GM19452 (cell line): Measurements from ENCODE around the gene PRKAG2.
"Not testable (repeated sequence)": the region's sequence is repeated elsewhere in the genome, so short reads cannot be mapped to it uniquely, and the experiment has no call there.

ENCODE experiments used
- ATAC-seq: cut with Tn5 transposase; IDR thresholded peaks from one replicate; pipeline ENCODE4 v1.9.1; 2021; ENCODE audit not compliant: unreplicated experiment

PRKAG2 gene

DNA sequence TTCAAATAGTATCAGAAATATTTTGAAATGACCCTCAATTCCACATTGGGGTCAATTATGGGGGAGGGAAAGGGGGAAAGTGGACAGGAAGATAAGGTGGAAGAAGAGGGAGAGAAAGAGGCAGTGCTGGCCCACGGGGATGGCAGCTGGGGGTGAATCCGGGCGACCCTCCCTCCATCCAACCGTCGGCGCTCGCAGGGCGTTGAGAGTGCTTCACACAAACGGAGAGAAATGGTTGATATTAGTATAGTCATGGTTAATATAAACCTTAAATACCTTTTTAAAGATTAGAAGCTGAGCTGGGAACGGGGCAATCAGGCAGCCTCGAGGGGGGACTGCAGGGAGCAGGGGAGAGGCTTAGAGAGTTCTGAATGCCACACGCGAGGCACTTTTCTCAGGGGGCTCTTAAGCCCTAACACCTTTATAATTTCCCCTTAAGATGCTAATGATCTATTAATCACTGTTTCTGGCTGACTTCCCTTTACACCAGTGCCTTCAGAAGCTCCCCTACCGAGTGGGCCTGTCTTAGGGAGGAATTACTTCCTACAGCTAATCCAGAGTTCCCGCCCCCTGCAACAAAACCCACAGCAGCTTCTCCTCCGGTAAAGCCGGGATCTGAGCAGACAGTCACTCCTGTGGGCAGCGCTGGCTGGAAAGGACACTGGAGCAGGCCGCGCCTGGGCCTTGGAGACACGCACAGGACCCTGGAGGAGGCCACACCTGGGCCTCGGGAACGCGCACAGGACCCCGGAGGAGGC, 39.5 kb downstream of the PRKAG2 start:
- no peak for ATAC-seq

DNA sequence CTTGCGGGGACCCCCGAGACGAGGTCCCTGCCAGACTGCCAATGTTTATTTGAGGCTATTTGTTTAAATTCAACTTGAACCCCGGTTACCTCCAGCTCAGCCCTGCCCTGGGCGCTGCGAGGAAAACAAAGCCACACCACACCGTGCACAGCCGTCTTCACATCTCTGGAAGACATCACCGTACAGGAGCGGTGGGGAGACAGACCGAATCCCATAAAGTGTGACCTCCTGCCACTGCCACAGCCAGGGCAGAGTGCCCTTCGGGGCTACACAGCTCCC, 40.0 kb downstream of the PRKAG2 start:
- ATAC-seq = no peak

GRCh38 chr7:151836191-151836926, 40.6 kb downstream of the PRKAG2 start:
- ATAC-seq = no peak

DNA sequence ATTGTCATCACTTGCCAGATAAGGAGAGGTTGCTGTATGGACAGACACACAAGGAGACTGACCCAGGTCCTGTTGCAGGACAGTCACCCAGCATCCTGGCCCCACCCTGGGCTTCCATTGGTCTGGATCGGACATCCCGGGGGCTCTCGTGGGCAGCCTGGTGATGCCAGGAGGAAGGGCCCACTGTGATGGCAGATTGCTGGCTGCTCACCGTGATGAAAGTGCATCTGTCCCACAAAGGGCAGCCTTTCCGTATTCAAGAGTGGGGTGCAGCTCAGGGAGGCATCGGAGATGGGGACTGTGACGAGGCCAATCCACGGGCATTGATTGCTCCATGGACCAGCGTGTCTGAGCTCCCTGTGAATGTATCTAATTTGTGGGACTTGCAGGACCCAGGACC, 41.3 kb downstream of the PRKAG2 start:
- no peak for ATAC-seq

- no peak for ATAC-seq
These were observed 42.5 kb downstream of the PRKAG2 start for GRCh38 chr7:151834271-151835035.

GRCh38 chr7:151833691-151834090, 43.2 kb downstream of the PRKAG2 start:
- no peak for ATAC-seq

DNA sequence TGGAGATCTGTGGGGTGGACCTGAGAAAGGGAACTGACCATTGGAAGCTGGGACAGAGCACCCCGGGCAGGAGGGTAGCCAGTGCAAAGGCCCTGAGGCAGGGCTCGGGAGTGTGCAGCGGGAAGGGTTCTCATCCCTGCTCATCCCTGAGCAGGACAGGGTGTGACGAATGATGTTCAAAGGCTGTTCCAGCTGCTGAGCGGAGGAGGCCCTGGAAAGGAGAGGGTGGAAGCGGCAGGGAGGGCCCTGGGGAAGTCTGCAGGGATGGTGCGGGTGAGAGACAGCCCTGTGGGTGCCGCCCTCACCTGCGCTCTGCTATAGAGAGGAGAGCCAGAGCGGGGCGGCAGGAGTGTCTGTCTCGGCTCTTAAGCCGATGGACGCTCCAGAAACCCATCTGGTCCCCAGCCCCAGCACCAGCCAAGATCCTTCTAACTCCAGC, 43.7 kb downstream of the PRKAG2 start:
- ATAC-seq = no peak

DNA sequence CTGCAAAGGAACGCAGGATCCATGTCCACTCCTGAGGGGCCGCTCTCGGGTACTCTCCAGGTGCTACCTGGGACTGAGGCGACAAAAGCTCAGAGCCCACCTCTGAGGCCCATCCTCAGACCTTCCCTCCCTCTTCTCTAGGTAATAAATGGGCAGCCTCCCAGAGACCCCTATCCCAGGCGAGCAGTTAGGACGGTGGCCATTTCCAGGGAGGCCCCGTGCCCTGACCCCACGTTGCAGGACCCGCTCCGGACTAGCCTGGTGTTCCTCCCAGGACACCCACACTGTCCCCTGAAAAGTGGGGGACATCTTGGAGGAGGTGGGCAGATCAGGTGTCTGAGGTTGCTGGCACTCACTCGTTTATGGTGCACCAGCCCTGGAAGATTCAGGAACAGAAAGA, 44.3 kb downstream of the PRKAG2 start:
- ATAC-seq = no peak

DNA sequence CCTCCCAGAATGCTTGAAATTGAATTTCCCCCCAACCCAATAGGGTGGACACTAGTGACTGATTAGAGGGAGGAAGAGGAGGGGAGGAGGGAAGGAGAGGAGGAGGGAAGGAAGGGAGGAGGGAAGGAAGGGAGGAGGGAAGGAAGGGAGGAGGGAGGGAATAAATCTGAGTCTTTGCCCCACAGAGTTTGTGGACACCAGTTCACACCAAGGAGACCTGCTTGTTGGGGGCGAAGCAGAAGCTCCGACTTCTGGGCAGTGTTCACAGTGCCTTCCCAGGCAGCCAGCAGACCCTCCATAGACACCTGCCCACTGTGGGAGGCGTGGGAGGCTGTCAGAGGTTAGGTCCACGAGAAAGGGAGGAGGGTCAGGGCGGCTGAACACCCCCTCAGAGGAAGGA, 44.8 kb downstream of the PRKAG2 start:
- ATAC-seq = no peak

GRCh38 chr7:151831606-151832005, 45.3 kb downstream of the PRKAG2 start:
- ATAC-seq = no peak

DNA sequence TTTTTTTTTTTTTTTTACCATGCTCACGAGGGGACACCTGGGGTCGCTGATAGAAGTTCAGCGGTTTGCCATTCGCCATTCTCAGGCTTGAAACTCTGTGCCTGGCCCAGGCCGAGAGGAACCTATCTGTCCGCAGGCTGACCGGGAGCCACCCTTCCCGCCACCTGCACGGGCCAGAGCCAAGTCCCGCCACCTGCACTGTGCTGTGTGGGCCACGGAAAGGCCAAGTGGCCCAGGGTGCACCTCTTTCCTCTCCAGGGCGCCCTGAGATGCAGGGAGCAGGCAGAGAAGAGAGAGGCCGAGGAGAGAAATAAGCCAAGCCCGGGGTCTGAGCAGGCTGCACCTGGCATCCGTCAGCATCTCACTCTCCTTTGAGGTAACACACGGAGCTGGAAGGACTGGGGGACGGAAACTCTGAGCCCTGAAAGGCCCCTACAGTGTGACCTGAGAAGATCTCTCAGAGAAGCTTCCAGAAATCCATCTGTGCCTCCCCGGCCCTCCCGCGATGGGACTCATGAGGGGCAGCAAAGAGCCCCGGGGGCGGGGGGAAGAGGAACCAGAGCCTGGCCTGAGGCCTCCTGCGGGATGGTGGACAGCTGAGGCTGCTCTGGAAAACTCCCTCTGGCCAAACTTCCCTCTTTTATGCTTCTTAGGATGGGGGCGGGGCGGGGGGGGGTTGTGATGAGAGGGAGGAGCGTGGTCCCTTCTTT, 46.6 kb downstream of the PRKAG2 start:
- no peak for ATAC-seq

DNA sequence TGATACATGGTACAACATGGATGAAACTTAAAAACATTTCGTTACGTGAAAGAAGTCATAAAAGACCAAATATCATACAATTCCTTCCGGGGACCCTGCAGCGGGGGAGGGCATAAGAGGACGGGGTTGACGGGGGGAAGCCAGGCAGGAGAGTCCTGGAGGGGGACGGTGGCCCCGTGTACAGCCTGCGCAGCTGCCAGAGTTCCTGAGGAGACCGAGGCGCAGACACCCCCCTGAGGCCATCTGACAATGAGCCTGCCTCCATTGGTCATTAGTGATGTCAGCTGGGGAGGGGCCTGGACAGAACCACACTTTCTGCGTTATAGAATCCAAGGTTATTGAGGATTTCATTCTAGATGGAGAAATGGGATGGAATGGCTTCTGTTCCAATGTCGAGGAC, 47.2 kb downstream of the PRKAG2 start:
- ATAC-seq = no peak

DNA sequence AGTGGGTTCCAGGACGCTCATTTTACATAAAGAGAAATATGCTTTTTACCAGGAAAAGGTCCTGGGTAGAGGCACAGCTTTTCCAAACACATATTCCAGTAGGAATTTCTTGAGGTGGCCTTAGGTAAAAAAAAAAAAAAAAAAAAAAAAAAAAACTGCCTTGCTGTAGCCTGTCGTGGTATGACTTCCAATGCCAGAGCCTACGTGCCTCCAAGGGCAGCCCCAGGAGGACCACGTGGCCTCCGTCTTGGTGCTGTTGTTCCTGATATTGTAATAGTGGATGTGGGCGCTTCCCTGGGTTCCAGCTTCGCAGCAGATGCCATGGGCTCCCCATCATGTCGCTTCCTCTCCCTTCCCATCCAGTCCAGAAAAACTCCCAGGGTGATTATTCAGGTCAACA, 49.3 kb downstream of the PRKAG2 start:
- ATAC-seq = no peak

- not testable (repeated sequence) for ATAC-seq
These were observed 50.6 kb downstream of the PRKAG2 start for GRCh38 chr7:151826316-151826715.

DNA sequence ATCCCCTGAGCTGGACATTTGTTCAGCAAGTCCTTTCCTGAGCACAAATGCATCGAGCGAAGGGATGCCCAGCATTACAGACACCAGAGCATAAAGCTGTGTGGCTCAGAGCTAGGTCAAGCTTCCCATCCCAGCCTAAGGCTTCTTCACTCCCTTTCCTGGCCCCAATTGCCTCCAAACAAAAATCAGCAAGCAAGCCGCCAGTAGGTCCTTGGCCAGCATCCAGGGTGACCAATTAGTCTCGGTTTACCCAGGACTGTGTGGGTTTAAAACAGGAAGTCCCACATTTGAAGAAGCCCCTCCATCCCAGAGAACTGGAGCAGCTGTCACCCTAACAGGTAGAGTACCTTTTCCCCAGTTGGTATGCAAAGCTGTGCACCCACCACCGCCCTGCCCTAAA, 51.2 kb downstream of the PRKAG2 start:
- no peak for ATAC-seq

GRCh38 chr7:151824373-151824933, 52.5 kb downstream of the PRKAG2 start:
- no peak for ATAC-seq

DNA sequence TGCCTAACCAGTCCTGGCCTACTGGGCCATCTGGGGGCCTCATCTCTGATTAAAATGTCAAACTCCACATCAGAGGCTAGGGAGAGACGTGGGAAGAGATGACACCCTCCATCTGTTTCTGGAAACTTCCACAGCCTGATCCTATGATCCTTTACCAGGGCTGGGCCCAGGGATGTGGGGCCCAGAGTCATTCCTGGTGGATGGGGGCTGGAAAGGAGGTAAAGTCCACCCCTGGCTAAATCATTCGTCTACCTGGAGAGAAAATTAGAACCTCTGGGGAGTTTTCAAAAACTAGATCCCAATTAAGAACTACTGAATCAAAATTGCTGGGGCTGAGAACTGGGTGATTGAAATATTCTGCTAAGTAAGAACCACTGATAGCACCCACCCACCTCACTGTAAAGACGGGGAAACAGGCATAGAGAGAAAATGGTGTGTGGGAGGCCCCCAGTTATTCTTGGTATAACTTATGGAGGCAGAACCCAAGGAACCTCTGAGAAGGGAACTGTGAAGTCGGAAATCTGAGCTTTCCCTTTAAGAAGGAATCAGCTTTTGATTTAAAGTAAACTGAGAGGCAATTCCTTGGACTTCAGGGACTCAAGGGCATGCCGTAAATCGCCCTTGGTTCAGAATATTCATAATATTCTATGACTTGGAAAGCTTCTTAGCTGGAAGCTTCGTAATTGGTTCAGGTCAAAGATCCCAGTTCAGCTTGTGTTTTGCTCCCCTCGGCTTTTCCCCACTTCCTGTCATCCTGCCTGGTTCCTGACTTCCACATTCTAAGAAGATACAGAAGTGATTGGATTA, 53.1 kb downstream of the PRKAG2 start:
- ATAC-seq = no peak

GRCh38 chr7:151822541-151823181, 54.3 kb downstream of the PRKAG2 start:
- ATAC-seq = no peak

- ATAC-seq = no peak
These were observed 54.9 kb downstream of the PRKAG2 start for GRCh38 chr7:151821806-151822540.
